SJCRH30 (cell line): Measurements from ENCODE around the gene EEF1A2. TPM values are rescaled to one million over a fixed set of nuclear protein-coding genes. Genes with fewer than 3 reads are reported as not detected.
A peak's percentile ranks its signal among the peaks of the same experiment; 100 is the strongest.

Source experiments
- DNase-seq, 2 experiments: peaks; one replicate each; pipeline ENCODE4 v3.0.0-alpha.2; 2015 to 2020
- H3K27ac ChIP-seq: fragments of 250-450 bp; sonication (Bioruptor Pico); 2 replicates; pipeline ENCODE4 v1.5.1; 2020; ENCODE audit warnings: mild to moderate bottlenecking, moderate library complexity
- H3K27me3 ChIP-seq: fragments of 250-450 bp; sonication (Bioruptor Pico); 2 replicates; pipeline ENCODE4 v1.5.1; 2020; ENCODE audit warnings: mild to moderate bottlenecking, moderate library complexity
- H3K36me3 ChIP-seq: fragments of 250-450 bp; sonication (Bioruptor Pico); 2 replicates; pipeline ENCODE4 v1.5.1; 2020; ENCODE audit warnings: mild to moderate bottlenecking, moderate library complexity
- H3K4me1 ChIP-seq: fragments of 250-450 bp; sonication (Bioruptor Pico); 2 replicates; pipeline ENCODE4 v1.5.1; 2020; ENCODE audit warnings: mild to moderate bottlenecking, moderate library complexity
- H3K4me3 ChIP-seq: fragments of 250-450 bp; sonication (Bioruptor Pico); 2 replicates; pipeline ENCODE4 v1.5.1; 2020; ENCODE audit warnings: mild to moderate bottlenecking, moderate library complexity
- H3K9me3 ChIP-seq: fragments of 250-450 bp; sonication (Bioruptor Pico); replicated peaks from 2 replicates; pipeline ENCODE4 v1.5.1; 2020; ENCODE audit warnings: mild to moderate bottlenecking, moderate library complexity
- total RNA-seq: library from RNA; depleted of rRNA; stranded (reverse); fragments of >200 nt; shearing (Covaris generic); gene quantifications from 2 replicates; pipeline ENCODE4 v1.2.3, GENCODE V29; 2014

Gene EEF1A2
- total RNA-seq, 1 experiment from 2014 or later: 1.4 TPM

- Histone ChIP-seq H3K4me3 (no peak overlapping the region), H3K9me3 (no peaks in the 10 kb centered on the region), H3K27me3 (peaks cover 74% of the 10 kb centered on the region), H3K4me1 (peaks cover 9% of the 10 kb centered on the region; the same call in 1 of the 2 replicates), H3K36me3 (no peaks in the 10 kb centered on the region), H3K27ac (no peak overlapping the region)
- no peak for DNase-seq
Measured at GRCh38 chr20:63459070-63459380, 39.9 kb downstream of the EEF1A2 start.

GRCh38 chr20:63458170-63459069, 40.5 kb downstream of the EEF1A2 start:
- Histone ChIP-seq H3K27me3 (peaks cover 74% of the 10 kb centered on the region), H3K4me1 (peaks cover 9% of the 10 kb centered on the region; the same call in 1 of the 2 replicates)

GRCh38 chr20:63457737-63458136, 41.1 kb downstream of the EEF1A2 start:
- peak; percentile 48 to 52 for DNase-seq
- H3K36me3 ChIP-seq: no peaks in the 10 kb centered on the region
- no peak overlapping the region for H3K4me3 ChIP-seq
- H3K27me3 ChIP-seq: peaks cover 72% of the 10 kb centered on the region
- no peaks in the 10 kb centered on the region for H3K9me3 ChIP-seq
- H3K27ac ChIP-seq: no peak overlapping the region
- H3K4me1 ChIP-seq: peaks cover 9% of the 10 kb centered on the region; the same call in 1 of the 2 replicates

More at GRCh38 chr20:63458170-63459069, 40.5 kb downstream of the EEF1A2 start:
- DNase-seq: no peak
- no peak overlapping the region for H3K27ac ChIP-seq
- no peak overlapping the region for H3K4me3 ChIP-seq
- H3K9me3 ChIP-seq: no peaks in the 10 kb centered on the region
- H3K36me3 ChIP-seq: no peaks in the 10 kb centered on the region

GRCh38 chr20:63456429-63457284, 42.2 kb downstream of the EEF1A2 start:
- no peak overlapping the region for H3K27ac ChIP-seq
- H3K36me3 ChIP-seq: no peaks in the 10 kb centered on the region
- peaks cover 76% of the 10 kb centered on the region for H3K27me3 ChIP-seq
- DNase-seq: no peak
- peaks cover 9% of the 10 kb centered on the region; the same call in 1 of the 2 replicates for H3K4me1 ChIP-seq
- no peak overlapping the region for H3K4me3 ChIP-seq
- no peaks in the 10 kb centered on the region for H3K9me3 ChIP-seq

GRCh38 chr20:63455568-63455859, 43.4 kb downstream of the EEF1A2 start:
- H3K36me3 ChIP-seq: no peaks in the 10 kb centered on the region
- no peak for DNase-seq
- no peak overlapping the region for H3K27ac ChIP-seq
- no peaks in the 10 kb centered on the region for H3K9me3 ChIP-seq
- H3K4me1 ChIP-seq: peaks cover 9% of the 10 kb centered on the region; the same call in 1 of the 2 replicates
- H3K27me3 ChIP-seq: peaks cover 71% of the 10 kb centered on the region
- no peak overlapping the region for H3K4me3 ChIP-seq

- DNase-seq: no peak
- Histone ChIP-seq H3K36me3 (no peaks in the 10 kb centered on the region), H3K4me3 (no peak overlapping the region; the same call in 1 of the 2 replicates), H3K9me3 (no peaks in the 10 kb centered on the region), H3K27ac (no peak overlapping the region), H3K4me1 (peaks cover 9% of the 10 kb centered on the region; the same call in 1 of the 2 replicates), H3K27me3 (peaks cover 69% of the 10 kb centered on the region)
Measured at GRCh38 chr20:63454731-63455567, 43.9 kb downstream of the EEF1A2 start.

GRCh38 chr20:63452821-63453523, 45.9 kb downstream of the EEF1A2 start:
- peaks cover 70% of the 10 kb centered on the region for H3K27me3 ChIP-seq
- DNase-seq: peak; percentile 43 to 52
- no peak overlapping the region for H3K4me3 ChIP-seq
- no peak overlapping the region for H3K27ac ChIP-seq
- no peaks in the 10 kb centered on the region for H3K36me3 ChIP-seq
- H3K9me3 ChIP-seq: no peaks in the 10 kb centered on the region
- peaks cover 9% of the 10 kb centered on the region; the same call in 1 of the 2 replicates for H3K4me1 ChIP-seq

- H3K27ac ChIP-seq: no peak overlapping the region
- peaks cover 70% of the 10 kb centered on the region for H3K27me3 ChIP-seq
- H3K4me3 ChIP-seq: no peak overlapping the region
- H3K9me3 ChIP-seq: no peaks in the 10 kb centered on the region
- no peak for DNase-seq
- H3K36me3 ChIP-seq: no peaks in the 10 kb centered on the region
- peaks cover 6% of the 10 kb centered on the region; the same call in 1 of the 2 replicates for H3K4me1 ChIP-seq
Measured at GRCh38 chr20:63452341-63452740, 46.5 kb downstream of the EEF1A2 start.

GRCh38 chr20:63451821-63452220, 47.1 kb downstream of the EEF1A2 start:
- Histone ChIP-seq H3K36me3 (no peaks in the 10 kb centered on the region), H3K4me1 (peaks cover 6% of the 10 kb centered on the region; the same call in 1 of the 2 replicates), H3K27me3 (peaks cover 69% of the 10 kb centered on the region)

GRCh38 chr20:63449796-63450730, 48.8 kb downstream of the EEF1A2 start:
- Histone ChIP-seq H3K4me1 (peaks cover 6% of the 10 kb centered on the region; the same call in 1 of the 2 replicates), H3K27me3 (peaks cover 65% of the 10 kb centered on the region), H3K4me3 (no peak overlapping the region), H3K36me3 (no peaks in the 10 kb centered on the region), H3K9me3 (no peaks in the 10 kb centered on the region), H3K27ac (no peak overlapping the region)
- DNase-seq: no peak

More at GRCh38 chr20:63451821-63452220, 47.1 kb downstream of the EEF1A2 start:
- Histone ChIP-seq H3K27ac (no peak overlapping the region), H3K4me3 (no peak overlapping the region), H3K9me3 (no peaks in the 10 kb centered on the region)
- no peak for DNase-seq

GRCh38 chr20:63449025-63449424, 49.9 kb downstream of the EEF1A2 start:
- Histone ChIP-seq H3K4me3 (no peak overlapping the region), H3K4me1 (no peaks in the 10 kb centered on the region), H3K27ac (no peak overlapping the region), H3K36me3 (no peaks in the 10 kb centered on the region), H3K9me3 (no peaks in the 10 kb centered on the region), H3K27me3 (peaks cover 55% of the 10 kb centered on the region)
- DNase-seq: no peak

- no peaks in the 10 kb centered on the region for H3K36me3 ChIP-seq
- peaks cover 45% of the 10 kb centered on the region for H3K27me3 ChIP-seq
- DNase-seq: no peak
- no peaks in the 10 kb centered on the region for H3K9me3 ChIP-seq
- H3K27ac ChIP-seq: no peak overlapping the region
- no peaks in the 10 kb centered on the region for H3K4me1 ChIP-seq
- no peak overlapping the region for H3K4me3 ChIP-seq
Measured at GRCh38 chr20:63448031-63448430, 50.9 kb downstream of the EEF1A2 start.

GRCh38 chr20:63447320-63447719, 51.6 kb downstream of the EEF1A2 start:
- peaks cover 42% of the 10 kb centered on the region for H3K27me3 ChIP-seq
- DNase-seq: no peak
- H3K27ac ChIP-seq: no peak overlapping the region
- no peaks in the 10 kb centered on the region for H3K4me1 ChIP-seq
- no peak overlapping the region for H3K4me3 ChIP-seq
- H3K9me3 ChIP-seq: no peaks in the 10 kb centered on the region
- no peaks in the 10 kb centered on the region for H3K36me3 ChIP-seq
